GM23338 (cell line): ENCODE results near the gene DBNL.

ENCODE experiments used
- CREB1 ChIP-seq: fragments of 250-450 bp; sonication (Bioruptor Pico); IDR thresholded peaks from 2 replicates; pipeline ENCODE4 v1.5.0; 2020; ENCODE audit warnings: low read depth, mild to moderate bottlenecking, moderate library complexity
- CTCF ChIP-seq, 2 experiments: fragments of 200-600 bp in 1 of 2; sonication (generic) in 1 of 2; conservative IDR thresholded peaks; 2 replicates each; pipeline versions ENCODE4 v1.5.1 to v1.6.1; 2016 to 2017; ENCODE audit warnings: antibody characterized with exemption in 2 of 2, low read depth in 2 of 2, mild to moderate bottlenecking in 2 of 2, moderate library complexity in 1 of 2
- EZH2 ChIP-seq: fragments of 200-600 bp; sonication (generic); IDR thresholded peaks from one replicate; pipeline ENCODE4 v1.8.0; 2017; ENCODE audit warnings: antibody characterized with exemption, mild to moderate bottlenecking, low read depth; ENCODE audit not compliant: unreplicated experiment
- EZH2phosphoT487 ChIP-seq: fragments of 200-600 bp; sonication (generic); IDR thresholded peaks from one replicate; pipeline ENCODE4 v1.8.1; 2018; ENCODE audit warnings: antibody characterized with exemption; ENCODE audit not compliant: unreplicated experiment
- JUNB ChIP-seq: IDR thresholded peaks from one replicate; pipeline ENCODE4 v1.6.1; 2016; ENCODE audit warnings: antibody characterized with exemption; ENCODE audit not compliant: unreplicated experiment
- POLR2AphosphoS5 ChIP-seq: IDR thresholded peaks from 2 replicates; pipeline ENCODE4 v1.6.1; 2016; ENCODE audit warnings: antibody characterized with exemption, low read depth
- ZNF114 ChIP-seq: fragments of 250-450 bp; sonication (Bioruptor Pico); IDR thresholded peaks from 2 replicates; pipeline ENCODE4 v1.5.0; 2020; ENCODE audit warnings: mild to moderate bottlenecking, moderate library complexity
- ZNF331 ChIP-seq: fragments of 250-450 bp; sonication (Bioruptor Pico); IDR thresholded peaks from 2 replicates; pipeline ENCODE4 v1.5.0; 2020; ENCODE audit warnings: low read depth, mild to moderate bottlenecking, moderate library complexity
- TF ChIP-seq, protein P1 (sequence below): IDR thresholded peaks from one replicate; pipeline ENCODE4 v1.6.1; 2018; ENCODE audit warnings: antibody characterized with exemption; ENCODE audit not compliant: unreplicated experiment

- TF ChIP-seq CTCF (conservative IDR thresholded peaks at IDR 0.05; ENCODE audit: low read depth in 2 of 2) (no peak), CREB1 (CRISPR knock-in tag) (no peak), POLR2AphosphoS5 (no peak), ZNF114 (CRISPR knock-in tag) (no peak), EZH2 (no peak), EZH2phosphoT487 (no peak), JUNB (no peak), ZNF331 (CRISPR knock-in tag) (no peak)
- TF ChIP-seq, protein P1, sequence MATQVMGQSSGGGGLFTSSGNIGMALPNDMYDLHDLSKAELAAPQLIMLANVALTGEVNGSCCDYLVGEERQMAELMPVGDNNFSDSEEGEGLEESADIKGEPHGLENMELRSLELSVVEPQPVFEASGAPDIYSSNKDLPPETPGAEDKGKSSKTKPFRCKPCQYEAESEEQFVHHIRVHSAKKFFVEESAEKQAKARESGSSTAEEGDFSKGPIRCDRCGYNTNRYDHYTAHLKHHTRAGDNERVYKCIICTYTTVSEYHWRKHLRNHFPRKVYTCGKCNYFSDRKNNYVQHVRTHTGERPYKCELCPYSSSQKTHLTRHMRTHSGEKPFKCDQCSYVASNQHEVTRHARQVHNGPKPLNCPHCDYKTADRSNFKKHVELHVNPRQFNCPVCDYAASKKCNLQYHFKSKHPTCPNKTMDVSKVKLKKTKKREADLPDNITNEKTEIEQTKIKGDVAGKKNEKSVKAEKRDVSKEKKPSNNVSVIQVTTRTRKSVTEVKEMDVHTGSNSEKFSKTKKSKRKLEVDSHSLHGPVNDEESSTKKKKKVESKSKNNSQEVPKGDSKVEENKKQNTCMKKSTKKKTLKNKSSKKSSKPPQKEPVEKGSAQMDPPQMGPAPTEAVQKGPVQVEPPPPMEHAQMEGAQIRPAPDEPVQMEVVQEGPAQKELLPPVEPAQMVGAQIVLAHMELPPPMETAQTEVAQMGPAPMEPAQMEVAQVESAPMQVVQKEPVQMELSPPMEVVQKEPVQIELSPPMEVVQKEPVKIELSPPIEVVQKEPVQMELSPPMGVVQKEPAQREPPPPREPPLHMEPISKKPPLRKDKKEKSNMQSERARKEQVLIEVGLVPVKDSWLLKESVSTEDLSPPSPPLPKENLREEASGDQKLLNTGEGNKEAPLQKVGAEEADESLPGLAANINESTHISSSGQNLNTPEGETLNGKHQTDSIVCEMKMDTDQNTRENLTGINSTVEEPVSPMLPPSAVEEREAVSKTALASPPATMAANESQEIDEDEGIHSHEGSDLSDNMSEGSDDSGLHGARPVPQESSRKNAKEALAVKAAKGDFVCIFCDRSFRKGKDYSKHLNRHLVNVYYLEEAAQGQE: no peak
These were observed 36.8 kb downstream of the DBNL start for GRCh38 chr7:44081266-44081748.
